ENCODE measurements around the gene TREH. TPM values are rescaled to one million over a fixed set of nuclear protein-coding genes. Genes with fewer than 3 reads are reported as not detected.

The TREH gene
- polyA plus RNA-seq, 1 donor from 2014 or later = 0.12 TPM

- Histone ChIP-seq H2AFZ (ENCODE audit: low read depth, low read length) (no peak overlapping the region), H3K36me3 (ENCODE audit: insufficient read depth, low read length) (no peaks in the 10 kb centered on the region), H3K27ac (ENCODE audit: low read length) (no peak overlapping the region), H3K79me2 (replicated peaks; ENCODE audit: insufficient read depth, low read length) (no peaks in the 10 kb centered on the region), H3K27me3 (ENCODE audit: insufficient read depth, low read depth, low read length) (no peaks in the 10 kb centered on the region), H3K9ac (ENCODE audit: low read length) (no peak overlapping the region), H3K9me3 (ENCODE audit: low read length) (no peaks in the 10 kb centered on the region), H3F3A (ENCODE audit: insufficient read depth, low read length, poor library complexity, severe bottlenecking) (no peaks in the 10 kb centered on the region), H3K4me2 (ENCODE audit: low read length) (no peak overlapping the region), H3K9me2 (ENCODE audit: insufficient read depth, low read length) (no peaks in the 10 kb centered on the region), H3K4me3 (ENCODE audit: low read length) (no peak overlapping the region), H4K20me1 (ENCODE audit: insufficient read depth) (no peaks in the 10 kb centered on the region)
- TF ChIP-seq SMC3 (conservative IDR thresholded peaks at IDR 0.05; ENCODE audit: poor library complexity) (no peak), POLR2AphosphoS5 (IDR thresholded peaks at IDR 0.05) (no peak), EZH2 (IDR thresholded peaks at IDR 0.05; ENCODE audit: borderline replicate concordance, insufficient read depth, low read length, poor library complexity, severe bottlenecking) (no peak), RAD21 (conservative IDR thresholded peaks at IDR 0.05) (no peak), REST (IDR thresholded peaks at IDR 0.05; ENCODE audit: borderline replicate concordance) (no peak), EP300 (conservative IDR thresholded peaks at IDR 0.05; ENCODE audit: poor library complexity, severe bottlenecking) (no peak), TAF1 (IDR thresholded peaks at IDR 0.05; ENCODE audit: low read depth) (no peak), MXI1 (conservative IDR thresholded peaks at IDR 0.05; ENCODE audit: poor library complexity, severe bottlenecking) (no peak)
- TF ChIP-seq, protein P1, sequence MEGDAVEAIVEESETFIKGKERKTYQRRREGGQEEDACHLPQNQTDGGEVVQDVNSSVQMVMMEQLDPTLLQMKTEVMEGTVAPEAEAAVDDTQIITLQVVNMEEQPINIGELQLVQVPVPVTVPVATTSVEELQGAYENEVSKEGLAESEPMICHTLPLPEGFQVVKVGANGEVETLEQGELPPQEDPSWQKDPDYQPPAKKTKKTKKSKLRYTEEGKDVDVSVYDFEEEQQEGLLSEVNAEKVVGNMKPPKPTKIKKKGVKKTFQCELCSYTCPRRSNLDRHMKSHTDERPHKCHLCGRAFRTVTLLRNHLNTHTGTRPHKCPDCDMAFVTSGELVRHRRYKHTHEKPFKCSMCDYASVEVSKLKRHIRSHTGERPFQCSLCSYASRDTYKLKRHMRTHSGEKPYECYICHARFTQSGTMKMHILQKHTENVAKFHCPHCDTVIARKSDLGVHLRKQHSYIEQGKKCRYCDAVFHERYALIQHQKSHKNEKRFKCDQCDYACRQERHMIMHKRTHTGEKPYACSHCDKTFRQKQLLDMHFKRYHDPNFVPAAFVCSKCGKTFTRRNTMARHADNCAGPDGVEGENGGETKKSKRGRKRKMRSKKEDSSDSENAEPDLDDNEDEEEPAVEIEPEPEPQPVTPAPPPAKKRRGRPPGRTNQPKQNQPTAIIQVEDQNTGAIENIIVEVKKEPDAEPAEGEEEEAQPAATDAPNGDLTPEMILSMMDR (IDR thresholded peaks at IDR 0.05; ENCODE audit: poor library complexity, severe bottlenecking) = no peak
These were observed 25.8 kb upstream of the TREH start for GRCh38 chr11:118705111-118705741.

DNA sequence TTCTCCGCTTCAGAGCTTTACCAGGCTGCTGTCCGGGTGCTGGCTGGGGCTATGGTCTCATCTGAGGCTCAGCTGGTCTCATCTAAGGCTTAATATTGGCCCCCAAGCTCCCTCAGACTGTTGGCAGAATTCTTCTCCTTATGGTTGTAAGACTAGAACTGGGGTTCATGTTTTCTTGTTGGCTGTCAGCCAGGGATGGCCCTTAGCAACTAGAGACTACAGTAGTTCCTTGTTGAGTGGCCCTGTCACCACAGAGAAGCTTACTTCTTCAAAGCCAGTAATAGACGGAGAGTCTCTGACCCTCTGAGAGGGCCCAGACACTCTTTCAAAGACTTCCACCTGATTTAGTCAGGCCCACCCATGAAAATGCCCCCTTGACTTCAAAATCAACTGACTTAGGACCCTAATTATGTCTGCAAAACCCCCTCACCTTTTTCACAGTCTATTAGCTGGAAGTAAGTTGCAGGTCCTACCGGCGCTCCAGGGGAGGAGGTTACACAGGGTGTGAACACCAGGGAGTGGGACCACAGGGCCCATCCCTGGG, 24.2 kb upstream of the TREH start:
- no peaks in the 10 kb centered on the region for H3K36me3 ChIP-seq (ENCODE audit: insufficient read depth, low read length)
- H3K27ac ChIP-seq (ENCODE audit: low read length) = no peak overlapping the region
- H3K9me3 ChIP-seq (ENCODE audit: low read length) = no peaks in the 10 kb centered on the region
- no peaks in the 10 kb centered on the region for H3F3A ChIP-seq (ENCODE audit: insufficient read depth, low read length, poor library complexity, severe bottlenecking)
- no peak overlapping the region for H3K9ac ChIP-seq (ENCODE audit: low read length)
- H4K20me1 ChIP-seq (ENCODE audit: insufficient read depth) = no peaks in the 10 kb centered on the region
- no peak overlapping the region for H2AFZ ChIP-seq (ENCODE audit: low read depth, low read length)
- no peaks in the 10 kb centered on the region for H3K9me2 ChIP-seq (ENCODE audit: insufficient read depth, low read length)
- no peaks in the 10 kb centered on the region for H3K79me2 ChIP-seq (replicated peaks; ENCODE audit: insufficient read depth, low read length)
- TF ChIP-seq EP300 (conservative IDR thresholded peaks at IDR 0.05; ENCODE audit: poor library complexity, severe bottlenecking) (no peak), EZH2 (IDR thresholded peaks at IDR 0.05; ENCODE audit: borderline replicate concordance, insufficient read depth, low read length, poor library complexity, severe bottlenecking) (no peak)
- H3K4me3 ChIP-seq (ENCODE audit: low read length) = no peak overlapping the region
- H3K27me3 ChIP-seq (ENCODE audit: insufficient read depth, low read depth, low read length) = no peaks in the 10 kb centered on the region
- no peak overlapping the region for H3K4me2 ChIP-seq (ENCODE audit: low read length)
